ENCODE data around the gene BANP.
"Not testable (repeated sequence)": the region's sequence is repeated elsewhere in the genome, so short reads cannot be mapped to it uniquely, and the experiment has no call there.

DNA sequence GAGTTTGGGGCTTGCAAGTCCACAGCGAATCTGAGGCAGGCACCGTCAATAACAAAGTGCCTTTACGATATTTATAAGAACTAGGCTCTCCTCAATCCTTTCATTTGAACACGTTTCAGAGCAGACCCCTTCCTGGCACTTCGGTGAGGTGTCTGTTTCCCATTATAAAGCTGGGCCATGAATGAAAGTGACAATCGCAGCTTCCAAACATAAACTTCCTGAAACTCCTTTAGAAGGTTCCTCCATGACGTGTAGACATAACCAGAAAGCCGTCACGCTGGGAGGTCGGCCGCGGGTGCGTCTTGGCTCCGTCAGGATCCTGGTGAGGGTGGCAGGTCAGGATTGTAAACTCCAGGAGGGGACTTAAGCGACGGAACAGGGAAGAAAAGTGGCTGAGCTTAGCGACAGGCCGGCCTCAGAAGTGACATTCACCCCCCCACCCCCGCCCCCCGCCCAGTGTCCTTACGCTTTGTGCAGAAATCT, 150.4 kb downstream of the BANP start:
- TF ChIP-seq, protein P1, sequence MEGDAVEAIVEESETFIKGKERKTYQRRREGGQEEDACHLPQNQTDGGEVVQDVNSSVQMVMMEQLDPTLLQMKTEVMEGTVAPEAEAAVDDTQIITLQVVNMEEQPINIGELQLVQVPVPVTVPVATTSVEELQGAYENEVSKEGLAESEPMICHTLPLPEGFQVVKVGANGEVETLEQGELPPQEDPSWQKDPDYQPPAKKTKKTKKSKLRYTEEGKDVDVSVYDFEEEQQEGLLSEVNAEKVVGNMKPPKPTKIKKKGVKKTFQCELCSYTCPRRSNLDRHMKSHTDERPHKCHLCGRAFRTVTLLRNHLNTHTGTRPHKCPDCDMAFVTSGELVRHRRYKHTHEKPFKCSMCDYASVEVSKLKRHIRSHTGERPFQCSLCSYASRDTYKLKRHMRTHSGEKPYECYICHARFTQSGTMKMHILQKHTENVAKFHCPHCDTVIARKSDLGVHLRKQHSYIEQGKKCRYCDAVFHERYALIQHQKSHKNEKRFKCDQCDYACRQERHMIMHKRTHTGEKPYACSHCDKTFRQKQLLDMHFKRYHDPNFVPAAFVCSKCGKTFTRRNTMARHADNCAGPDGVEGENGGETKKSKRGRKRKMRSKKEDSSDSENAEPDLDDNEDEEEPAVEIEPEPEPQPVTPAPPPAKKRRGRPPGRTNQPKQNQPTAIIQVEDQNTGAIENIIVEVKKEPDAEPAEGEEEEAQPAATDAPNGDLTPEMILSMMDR (IDR thresholded peaks at IDR 0.05), result not testable (repeated sequence)
- not testable (repeated sequence) for TF ChIP-seq POLR2AphosphoS5 (IDR thresholded peaks at IDR 0.05)

Measured in breast epithelium (tissue), 3 donors.